GM18861 (cell line): ENCODE results near the gene SINHCAF.
"Not testable (repeated sequence)": the region's sequence is repeated elsewhere in the genome, so short reads cannot be mapped to it uniquely, and the experiment has no call there.

ENCODE experiments used
- ATAC-seq: cut with Tn5 transposase; IDR thresholded peaks from one replicate; pipeline ENCODE4 v1.9.1; 2021; ENCODE audit not compliant: unreplicated experiment

SINHCAF gene, protein sequence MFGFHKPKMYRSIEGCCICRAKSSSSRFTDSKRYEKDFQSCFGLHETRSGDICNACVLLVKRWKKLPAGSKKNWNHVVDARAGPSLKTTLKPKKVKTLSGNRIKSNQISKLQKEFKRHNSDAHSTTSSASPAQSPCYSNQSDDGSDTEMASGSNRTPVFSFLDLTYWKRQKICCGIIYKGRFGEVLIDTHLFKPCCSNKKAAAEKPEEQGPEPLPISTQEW

DNA sequence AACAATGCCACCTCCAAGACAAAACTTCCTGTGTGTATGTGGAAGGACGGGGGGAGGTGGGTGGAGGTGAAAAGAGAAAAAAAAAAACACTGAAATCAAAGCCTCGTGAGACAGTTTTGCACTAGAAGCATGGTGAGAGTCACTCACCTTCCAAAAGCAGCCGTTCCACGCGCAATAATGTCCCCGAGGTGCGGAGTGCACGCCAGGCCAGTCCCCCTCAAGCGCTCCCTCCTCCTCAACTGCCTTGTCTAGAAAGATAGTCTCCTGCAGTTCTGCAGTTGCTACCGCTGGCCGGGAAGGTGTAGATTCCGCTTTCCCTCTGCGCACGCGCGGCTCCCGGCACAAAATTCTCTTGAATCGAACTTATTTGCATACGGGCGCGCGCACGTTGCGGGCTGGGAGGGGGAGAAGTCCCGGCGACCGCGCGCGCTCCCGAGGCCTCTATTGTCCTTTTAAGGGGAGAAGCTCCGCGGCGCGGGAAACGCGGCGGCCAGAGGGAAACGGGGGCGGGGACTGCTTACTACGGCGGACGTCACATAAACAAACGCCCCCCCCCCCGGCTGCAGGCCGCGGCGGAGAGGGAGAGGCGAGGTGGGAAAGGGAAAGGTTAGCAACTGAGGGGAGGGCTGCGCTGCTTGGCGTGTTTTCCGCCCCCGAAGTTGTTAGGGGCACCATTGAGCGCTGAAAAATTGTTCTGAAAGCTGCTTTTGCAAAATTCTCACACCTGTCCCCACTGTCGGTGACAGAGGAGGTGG lies at the start of gene SINHCAF:
Gene SINHCAF, minus strand, starts transcription at position 274 of the 755 bp plus-strand sequence. CDS start 27,946 bp downstream, outside the sequence.
- peak; percentile 46 for ATAC-seq

DNA sequence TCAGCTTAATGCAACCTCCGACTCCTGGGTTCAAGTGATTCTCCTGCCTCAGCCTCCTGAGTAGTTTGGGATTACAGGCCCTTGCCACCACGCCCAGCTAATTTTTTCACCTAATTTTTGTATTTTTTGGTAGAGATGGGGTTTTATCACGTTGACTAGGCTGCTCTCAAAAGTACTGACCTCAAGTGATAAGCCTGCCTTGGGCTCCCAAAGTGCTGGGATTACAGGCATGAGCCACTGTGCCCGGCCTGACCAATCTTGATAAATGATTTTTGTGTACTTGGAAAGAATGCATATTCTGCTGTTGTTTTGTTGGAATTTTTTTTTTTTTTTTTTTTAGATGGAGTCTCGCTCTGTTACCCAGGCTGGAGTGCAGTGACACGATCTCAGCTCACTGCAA lies 49.5 kb upstream of the SINHCAF start:
- not testable (repeated sequence) for ATAC-seq

DNA sequence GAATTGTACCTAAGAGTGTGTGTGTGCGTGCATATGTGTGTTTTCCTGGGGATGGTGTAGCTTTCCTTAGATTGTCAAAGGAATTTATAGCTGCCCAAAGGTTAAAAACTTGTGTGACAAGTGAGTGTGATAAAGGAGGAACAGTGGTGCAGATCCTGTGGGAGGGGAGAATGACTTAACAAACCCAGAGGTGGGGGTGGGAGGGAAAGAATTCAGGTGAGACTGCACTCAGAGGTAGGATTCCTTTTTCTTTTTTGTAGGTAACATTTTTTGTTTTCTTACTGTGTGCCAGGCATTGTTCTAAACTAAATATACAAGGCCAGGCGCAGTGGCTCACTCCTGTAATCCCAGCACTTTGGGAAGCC lies 45.3 kb upstream of the SINHCAF start:
- no peak for ATAC-seq

DNA sequence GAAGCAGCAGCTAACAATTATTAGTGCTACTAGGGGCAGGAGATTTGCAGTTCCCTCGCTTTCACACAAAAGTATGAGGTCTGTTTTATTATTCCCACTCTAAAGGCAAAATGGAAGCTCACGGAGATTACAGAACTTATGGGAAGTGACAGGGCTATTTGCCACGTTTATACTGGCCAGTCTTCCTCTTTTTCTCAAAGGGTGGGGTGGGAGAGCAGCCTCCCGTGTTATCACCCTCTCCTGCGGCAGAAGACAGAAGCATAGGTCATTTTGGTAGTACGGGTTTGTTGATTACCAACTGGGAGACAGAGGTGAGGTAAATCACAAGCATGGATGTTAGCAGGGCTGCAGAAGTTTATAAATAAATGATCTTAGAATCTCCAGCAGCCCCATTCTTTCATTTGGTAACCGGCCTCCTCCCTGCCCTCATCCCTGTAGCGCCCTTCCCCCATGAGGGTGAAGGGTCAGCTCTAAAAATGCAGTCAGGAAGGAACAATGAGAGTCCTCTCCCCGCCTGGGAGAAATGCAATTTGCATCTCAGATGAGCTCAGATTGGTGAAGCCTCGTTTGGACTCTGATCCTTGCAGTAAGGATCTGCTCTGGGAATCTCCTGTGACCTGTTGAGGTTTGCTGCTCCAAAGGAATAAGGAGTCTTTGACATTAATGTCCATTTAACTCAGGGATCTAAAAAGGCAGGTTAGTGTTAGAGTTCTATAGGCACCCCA lies 44.7 kb upstream of the SINHCAF start:
- no peak for ATAC-seq

DNA sequence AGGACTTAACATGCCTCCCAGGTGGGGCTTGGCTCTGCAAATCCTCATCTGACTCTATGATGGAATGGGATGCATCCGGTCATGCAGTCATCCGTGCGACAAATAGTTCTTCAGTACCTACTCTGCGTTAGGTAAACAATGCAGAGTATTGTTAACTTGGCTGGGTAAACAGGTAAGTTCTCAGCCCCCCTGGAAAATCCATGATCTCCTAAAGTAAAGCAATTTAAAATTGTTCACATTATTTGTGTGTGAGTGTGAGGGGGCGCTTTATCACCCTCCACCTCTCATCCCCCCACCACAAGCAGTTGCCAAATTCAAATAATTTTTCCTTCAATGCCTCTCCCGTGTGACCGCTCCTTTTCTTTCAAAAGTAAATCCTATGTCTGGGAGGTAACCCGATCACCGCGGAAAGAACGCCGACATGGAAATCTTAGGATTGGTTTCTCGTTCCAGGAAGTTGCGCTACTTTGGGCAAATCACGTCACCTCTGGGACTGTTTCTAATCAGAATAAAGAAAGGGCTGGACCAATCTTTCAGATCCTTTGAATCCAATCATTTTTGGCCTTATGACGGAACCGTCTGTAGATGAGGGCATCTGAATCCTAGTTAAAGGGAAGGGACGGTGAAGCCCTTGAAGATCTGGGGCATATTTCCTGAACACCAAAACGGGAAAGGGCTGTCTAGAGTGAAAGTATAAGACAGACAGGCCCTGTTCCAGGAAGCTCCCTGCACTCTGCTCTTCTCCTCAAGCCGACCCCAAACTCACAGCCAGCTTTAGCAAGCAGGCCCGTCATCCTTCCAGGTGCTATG lies 44.0 kb upstream of the SINHCAF start:
- ATAC-seq = no peak

DNA sequence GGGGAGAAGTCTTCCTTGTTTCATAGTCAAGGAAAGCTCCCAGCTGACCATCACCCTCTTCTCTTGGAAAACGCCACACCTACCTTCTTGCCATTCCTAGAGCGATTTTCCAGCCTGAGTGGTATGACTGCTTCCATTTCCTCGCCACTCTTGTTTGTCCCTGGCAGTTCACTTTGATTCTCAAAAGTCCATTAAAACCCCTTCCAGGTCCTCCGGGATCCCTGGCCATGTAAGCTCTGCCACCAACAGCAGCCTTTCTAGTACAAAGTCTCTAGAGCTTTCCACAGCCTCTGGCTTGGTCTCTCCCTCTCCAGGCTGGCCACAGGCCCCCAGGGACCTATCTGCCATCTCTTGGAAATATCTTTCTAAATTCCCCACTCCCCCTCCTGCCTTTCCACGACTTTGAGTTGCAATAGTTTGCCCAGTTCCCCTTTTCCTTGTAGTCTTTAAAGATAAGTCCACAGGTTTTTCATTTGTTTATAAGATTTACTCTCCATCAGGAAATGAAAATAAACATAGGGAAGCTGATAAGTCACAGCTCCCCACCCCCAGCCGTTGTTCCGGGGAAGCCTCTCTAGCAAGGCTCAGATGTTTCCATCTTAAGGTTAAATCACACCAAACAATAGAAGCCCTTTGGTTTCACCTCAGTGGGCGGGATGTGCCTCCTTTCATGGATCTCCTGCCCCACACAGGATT lies 42.9 kb upstream of the SINHCAF start:
- ATAC-seq = no peak

DNA sequence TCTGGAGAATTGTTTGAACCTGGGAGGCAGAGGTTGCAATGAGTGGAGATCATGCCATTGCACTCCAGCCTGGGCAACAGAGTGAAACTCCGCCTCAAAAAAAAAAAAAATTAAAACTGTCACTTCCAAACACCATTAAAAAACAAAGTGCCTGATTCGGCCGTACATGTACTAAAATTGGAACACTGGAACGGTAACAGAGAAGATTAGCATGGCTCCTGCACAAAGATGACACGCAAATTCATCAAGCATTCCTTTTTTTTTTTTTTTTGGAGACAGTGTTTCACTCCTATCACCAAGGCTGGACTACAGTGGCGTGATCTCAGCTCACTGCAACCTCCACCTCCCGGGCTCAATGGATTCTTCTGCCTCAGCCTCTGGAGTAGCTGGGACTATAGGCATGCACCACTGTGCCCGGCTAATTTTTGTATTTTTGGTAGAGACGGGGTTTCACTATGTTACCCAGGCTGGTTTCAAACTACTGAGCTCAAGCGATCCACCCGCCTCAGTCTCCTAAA lies 40.2 kb upstream of the SINHCAF start:
- no peak for ATAC-seq

DNA sequence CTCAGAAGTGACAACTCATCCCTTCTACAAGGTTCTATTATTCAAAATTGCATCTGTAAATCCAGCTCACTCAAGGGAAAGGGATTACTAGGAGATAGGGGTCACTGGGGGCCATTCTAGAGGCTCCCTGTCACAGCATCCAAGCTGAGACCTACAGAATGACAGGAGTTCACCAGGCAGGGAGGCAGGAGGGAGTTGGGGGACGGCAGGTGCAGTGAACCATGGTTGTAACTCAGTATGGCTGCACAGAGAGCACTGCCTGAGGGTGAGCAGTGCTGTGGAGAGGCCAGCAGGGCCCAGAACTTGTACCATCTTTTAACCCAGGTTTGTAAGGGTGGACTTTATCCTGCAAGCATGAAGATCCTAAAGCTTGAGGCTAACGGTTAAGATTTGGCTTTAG lies 37.9 kb upstream of the SINHCAF start:
- no peak for ATAC-seq

DNA sequence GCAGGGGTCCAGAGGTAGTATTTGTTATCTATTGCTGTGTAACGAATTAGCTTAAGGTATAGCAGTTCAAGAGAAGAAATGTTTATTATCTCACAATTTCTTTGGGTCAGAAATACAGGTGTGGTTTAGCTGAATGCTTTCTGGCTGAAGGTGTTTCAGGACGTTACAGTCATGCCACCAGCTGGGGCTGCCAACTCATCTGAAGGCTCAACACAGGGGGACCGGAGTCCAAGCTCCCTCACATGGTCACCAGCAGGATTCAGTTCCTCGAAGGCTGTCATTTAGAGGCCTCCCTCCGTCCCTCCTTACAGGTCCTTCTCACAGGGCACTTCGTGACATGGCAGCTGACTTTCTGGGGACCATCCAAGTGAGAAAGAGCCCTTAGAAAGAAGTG lies 37.5 kb upstream of the SINHCAF start:
- ATAC-seq = peak; percentile 7

DNA sequence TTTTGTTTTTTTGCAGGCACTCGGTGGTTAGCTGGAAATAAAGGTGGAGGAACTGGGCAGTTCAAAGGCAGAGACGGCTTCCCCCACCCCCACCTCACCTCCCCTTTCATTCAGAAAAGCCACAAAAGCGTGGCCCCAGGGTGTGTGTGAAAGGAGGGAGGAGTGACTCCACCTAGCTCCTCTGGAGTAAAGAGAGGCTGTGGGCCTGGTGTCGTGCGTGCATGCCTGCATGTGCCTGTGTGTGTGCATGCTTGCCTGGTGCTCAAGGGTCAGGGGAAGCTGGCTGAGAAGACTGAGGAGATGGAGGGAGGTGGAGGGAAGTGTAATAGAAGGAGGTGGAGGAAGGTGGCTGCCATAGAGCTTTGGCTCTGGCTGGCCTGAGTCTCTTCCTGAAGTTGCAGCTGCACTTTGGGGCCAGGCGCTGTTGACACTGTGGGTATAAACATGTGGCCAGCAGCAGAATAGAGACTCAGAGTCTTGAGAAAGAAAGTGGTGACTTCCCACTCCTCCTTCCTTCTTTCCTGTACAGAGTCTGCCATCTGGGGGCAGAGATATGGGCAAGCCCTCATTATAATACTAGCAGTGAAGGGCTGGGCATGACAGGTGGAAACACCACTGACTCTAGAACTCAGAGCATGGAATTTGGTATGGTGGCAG lies 36.9 kb upstream of the SINHCAF start:
- peak; percentile 73 for ATAC-seq

DNA sequence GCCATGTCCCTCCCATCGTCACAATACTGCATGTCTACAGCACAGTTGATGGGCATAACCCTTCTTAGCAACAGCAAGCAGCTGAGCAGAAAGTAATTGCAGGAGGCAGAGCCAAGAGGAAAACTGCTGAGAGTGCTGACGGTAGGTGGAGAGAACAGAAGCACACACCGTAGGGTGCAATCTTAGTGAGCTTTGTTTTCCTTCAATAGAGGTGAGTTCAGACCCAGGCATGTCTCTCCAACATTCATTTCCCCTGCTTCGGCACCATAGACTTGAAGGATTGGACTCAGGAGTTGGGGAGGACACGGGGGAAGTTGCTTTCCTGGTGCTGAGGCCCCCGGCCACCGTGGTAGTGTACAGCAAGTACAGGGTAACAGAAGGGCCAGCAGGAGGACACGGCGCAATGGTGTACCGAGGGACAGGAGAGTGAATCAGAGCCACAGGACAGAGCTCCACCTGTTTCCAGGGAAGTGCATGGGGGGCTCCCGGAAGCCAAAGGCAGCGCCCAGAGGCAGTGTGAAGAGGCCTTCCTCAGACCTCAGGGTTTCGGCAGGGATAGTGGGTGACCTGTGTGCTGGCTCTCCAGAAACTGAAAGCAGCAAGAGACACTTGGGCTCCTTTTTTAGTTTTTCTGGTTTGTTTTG lies 36.3 kb upstream of the SINHCAF start:
- peak; percentile 38 for ATAC-seq

DNA sequence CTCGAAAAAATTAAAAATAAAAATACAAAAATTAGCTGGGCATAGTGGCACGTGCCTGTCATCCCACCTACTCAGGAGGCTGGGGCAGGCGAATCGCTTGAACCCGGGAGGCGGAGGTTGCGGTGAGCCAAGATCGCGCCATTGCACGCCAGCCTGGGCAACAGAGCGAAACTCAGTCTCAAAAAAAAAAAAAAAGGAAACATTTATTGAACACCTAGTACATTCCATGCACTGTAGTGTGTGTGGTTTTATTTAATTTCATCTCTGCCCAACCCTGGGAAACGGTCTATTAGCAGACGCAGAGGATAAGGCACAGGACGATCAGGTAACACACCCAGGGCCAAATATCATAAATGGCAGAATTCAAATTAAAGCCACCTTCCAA lies 35.8 kb upstream of the SINHCAF start:
- ATAC-seq = no peak

DNA sequence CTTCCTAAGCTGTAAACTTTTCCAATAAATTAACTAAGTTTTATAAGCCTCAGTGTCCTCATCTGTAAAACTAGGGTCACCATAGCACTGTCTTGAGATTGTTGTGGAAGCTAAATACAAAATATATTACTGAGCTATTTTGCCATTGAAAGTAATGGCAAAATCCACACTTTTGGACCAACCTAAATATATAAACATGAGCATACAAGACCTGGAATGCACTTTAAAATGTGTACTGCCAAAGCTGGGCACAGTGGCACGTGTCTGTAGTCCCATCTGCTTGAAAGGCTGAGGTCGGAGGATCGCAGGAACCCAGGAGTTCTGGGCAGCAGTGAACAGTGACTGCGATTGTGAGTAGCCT lies 29.8 kb upstream of the SINHCAF start:
- ATAC-seq = no peak

DNA sequence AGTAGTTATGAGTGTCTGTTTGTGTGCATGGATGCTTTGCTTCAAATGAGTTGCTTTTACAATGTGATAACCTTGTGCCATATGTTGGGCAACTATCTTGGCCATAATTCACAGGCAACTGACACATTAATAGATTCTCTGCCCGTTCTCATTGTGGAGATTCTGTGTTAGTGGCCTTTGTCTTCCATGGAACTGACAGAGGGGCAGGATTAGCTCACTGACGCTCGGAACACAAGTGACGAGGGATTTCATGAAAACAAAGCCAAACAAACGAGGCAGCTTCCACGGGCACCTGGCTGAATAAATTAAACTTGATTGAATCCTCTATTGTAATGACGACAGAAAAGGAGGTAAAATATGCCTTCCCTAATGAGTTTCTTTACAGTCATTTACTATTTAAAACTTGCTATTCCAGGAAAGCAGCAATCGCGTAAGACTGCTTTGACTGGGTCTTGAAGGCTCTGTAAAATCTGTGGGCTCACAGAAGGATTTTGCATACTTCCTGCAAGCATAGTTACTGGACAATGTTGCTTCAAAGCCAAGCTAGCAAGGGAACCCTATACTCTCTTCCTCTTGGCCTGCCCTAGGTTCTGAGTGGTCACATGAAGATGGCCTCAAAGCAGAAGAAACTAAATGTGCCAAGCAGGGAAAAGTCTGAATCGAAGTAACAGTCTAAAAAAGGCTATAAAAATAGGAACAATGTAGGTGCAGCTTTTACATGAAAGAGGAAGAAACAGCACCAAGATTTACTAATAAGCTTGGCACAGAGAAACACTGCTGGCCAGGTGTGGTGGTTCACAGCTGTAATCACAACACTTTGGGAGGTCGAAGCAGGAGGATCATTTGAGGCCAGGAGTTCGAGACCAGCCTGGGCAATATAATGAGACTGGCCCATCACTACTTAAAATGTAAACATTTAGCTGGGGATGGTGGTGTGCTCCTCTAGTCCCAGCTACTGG lies 28.1 kb upstream of the SINHCAF start:
- ATAC-seq = no peak

DNA sequence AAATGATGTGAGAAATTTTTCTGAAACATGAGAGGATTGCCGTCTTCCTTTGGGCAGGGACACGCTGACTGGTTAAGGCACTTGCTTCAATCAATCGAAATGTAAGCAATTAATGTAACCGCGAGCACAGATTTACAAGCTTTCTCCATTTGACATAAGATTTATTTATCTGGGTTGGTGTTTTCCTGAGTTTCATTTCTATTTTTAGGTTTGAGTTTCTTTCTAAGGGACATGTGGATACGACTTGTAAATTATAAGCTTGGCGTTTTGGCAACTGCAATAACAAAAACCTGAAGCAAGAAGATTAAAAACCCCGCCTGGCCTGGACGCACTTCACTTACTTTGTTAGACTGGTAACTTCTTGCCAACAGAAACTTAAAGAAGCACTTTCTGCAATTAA lies 20.3 kb upstream of the SINHCAF start:
- no peak for ATAC-seq

DNA sequence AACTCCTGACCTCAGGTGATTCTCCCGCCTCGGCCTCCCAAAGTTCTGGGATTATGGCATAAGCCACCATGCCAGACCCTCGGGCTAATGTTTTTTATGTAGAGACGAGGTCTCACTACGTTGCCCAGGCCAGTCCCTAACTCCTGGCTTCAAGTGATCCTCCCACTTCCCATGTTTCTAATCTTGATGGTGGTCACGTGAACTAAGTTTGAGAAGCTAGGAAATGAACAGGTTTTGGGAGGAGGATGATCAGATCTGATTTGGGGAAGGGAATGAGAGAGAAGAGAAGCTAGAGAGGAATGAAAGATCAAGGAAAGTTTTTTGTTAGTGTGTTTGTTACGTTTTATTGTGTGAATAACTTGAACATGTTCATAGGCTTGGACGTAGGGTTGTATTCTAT lies 17.2 kb upstream of the SINHCAF start:
- ATAC-seq = no peak

DNA sequence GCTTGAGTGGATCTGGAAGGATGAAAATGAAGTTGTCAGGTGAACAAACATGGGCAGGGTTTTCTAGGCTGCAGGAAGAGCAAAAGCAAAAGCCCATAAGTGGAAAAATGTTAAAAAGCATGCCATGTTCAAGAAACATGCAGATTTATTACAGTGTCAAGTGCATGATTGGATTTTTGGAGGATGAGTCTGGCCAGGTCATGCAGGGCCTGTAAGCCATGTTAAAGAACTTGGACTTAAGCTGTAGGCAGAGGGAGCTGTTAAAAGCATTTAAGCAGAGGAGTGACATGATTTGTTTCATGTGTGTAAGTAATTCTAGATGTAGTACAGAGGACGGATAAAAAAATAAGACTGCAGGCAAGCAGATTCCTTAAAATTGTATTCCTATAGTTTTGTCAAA lies 16.3 kb upstream of the SINHCAF start:
- ATAC-seq = no peak

DNA sequence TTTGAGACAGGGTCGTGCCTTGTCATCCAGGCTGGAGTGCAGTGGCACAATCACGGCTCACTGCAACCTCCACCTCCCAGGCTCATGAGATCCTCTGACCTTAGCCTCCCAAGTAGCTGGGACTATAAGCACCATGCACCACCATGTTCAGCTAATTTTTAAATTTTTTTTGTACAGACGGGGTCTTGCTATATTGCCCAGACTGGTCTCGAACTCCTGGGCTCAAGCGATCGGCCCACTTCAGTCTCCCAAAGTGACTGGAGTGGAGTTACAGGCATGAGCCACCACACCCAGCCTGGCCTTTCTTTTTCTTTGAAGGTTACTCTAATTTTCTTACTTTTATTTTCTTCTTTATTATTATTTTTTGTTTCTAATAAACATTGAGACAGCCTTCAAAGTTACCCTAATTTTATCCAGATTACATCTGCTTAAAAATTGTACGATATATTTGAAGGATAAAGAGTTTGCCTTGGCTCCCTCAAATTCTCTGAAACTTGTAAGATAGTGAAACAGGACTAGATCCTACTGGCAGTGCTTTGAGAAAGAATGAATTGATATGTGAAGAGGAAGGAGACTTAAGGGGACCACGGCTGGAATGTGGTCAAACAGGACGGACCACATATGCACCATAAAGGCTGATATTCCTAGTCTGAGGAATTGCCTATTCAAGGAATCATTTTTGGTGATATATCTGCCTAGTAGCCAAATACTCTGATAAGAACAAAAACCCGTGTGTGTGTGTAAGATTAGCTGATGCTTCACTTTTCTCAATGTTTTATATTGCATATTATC lies 14.1 kb upstream of the SINHCAF start:
- no peak for ATAC-seq
